Measurements from ENCODE around the gene SEPHS2.

GRCh38 chr16:30428055-30428454 lies 17.6 kb downstream of the SEPHS2 start:
- TF ChIP-seq CTCF (IDR thresholded peaks at IDR 0.05) (no peak), POLR2AphosphoS5 (IDR thresholded peaks at IDR 0.05) (no peak), POLR2A (IDR thresholded peaks at IDR 0.05; ENCODE audit: low read depth) (no peak), EP300 (IDR thresholded peaks at IDR 0.05) (no peak)
